Measurements from ENCODE around the gene ZBTB20.

- TF ChIP-seq CTCF (IDR thresholded peaks at IDR 0.05 in 8 of 11, conservative IDR thresholded peaks at IDR 0.05 in 3 of 11), result no peak
- TF ChIP-seq POLR2A (IDR thresholded peaks at IDR 0.05), result no peak
Measured at GRCh38 chr3:114476511-114476910, 670.6 kb downstream of the ZBTB20 start.

Measured in spleen (tissue), 7 donors.